ENCODE results near the gene VCL. TPM values are rescaled to one million over a fixed set of nuclear protein-coding genes. Genes with fewer than 3 reads are reported as not detected.

Gene VCL
- total and polyA plus RNA-seq, 9 of the 15 experiments (the other 6 are each of a cell fraction or from before 2014, with no cell fraction given) = 29.8 to 186 (median 76.4) TPM

DNA sequence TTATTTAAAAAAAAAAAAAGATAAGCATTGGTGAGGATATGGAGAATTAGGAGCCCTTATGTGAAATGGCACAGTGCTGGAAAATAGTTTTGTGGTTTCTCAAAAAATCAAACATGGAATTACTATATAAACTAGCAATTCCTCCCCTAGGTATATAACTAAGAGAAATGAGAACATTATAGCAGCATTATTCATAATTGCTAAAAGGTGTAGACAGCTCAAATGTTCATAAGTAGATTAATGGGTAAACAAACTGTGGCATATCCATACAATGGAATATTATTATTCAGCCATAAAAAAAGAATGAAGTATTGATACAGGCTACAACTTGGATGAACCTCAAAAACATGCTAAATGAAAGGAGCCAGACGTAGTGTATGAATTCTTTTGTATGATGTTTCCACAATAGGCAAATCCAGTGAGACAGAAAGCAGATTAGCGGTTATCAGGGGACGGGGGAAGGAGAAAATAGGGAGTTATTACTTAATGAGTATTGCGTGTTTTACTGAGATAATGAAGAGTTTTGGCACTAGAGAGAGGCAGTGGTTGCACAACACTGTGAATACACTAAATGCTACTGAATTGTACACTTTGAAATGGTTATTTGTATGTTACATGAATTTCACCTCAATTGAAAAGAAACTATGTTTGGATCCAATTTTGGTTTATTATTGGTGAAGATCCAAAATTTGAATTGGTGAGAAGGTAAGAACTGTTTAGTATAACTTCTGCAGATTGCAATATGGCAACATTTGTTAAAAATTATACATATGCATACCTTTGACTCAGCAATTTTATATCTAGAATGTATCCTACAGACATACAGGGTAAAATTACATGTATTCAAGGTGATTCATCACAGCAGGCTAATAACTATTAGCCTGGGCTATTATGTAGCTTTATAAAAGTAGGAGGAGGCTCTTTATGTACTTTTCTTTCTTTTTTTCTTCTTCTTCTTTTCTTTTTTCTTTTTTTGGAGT lies 69.7 kb downstream of the VCL start (continued):
- TF ChIP-seq, protein P1, sequence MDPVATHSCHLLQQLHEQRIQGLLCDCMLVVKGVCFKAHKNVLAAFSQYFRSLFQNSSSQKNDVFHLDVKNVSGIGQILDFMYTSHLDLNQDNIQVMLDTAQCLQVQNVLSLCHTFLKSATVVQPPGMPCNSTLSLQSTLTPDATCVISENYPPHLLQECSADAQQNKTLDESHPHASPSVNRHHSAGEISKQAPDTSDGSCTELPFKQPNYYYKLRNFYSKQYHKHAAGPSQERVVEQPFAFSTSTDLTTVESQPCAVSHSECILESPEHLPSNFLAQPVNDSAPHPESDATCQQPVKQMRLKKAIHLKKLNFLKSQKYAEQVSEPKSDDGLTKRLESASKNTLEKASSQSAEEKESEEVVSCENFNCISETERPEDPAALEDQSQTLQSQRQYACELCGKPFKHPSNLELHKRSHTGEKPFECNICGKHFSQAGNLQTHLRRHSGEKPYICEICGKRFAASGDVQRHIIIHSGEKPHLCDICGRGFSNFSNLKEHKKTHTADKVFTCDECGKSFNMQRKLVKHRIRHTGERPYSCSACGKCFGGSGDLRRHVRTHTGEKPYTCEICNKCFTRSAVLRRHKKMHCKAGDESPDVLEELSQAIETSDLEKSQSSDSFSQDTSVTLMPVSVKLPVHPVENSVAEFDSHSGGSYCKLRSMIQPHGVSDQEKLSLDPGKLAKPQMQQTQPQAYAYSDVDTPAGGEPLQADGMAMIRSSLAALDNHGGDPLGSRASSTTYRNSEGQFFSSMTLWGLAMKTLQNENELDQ (CRISPR knock-in tag; IDR thresholded peaks at IDR 0.05; ENCODE audit: borderline replicate concordance) = no peak
- TF ChIP-seq, protein P2, sequence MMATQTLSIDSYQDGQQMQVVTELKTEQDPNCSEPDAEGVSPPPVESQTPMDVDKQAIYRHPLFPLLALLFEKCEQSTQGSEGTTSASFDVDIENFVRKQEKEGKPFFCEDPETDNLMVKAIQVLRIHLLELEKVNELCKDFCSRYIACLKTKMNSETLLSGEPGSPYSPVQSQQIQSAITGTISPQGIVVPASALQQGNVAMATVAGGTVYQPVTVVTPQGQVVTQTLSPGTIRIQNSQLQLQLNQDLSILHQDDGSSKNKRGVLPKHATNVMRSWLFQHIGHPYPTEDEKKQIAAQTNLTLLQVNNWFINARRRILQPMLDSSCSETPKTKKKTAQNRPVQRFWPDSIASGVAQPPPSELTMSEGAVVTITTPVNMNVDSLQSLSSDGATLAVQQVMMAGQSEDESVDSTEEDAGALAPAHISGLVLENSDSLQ (IDR thresholded peaks at IDR 0.05) = no peak
- peak; percentile 93 for TF ChIP-seq SOX6 (IDR thresholded peaks at IDR 0.05)
- TF ChIP-seq CAMTA2 (CRISPR knock-in tag; conservative IDR thresholded peaks at IDR 0.05) = no peak
- no peak for TF ChIP-seq KLF1 (tag; IDR thresholded peaks at IDR 0.05)
- TF ChIP-seq, protein P3, sequence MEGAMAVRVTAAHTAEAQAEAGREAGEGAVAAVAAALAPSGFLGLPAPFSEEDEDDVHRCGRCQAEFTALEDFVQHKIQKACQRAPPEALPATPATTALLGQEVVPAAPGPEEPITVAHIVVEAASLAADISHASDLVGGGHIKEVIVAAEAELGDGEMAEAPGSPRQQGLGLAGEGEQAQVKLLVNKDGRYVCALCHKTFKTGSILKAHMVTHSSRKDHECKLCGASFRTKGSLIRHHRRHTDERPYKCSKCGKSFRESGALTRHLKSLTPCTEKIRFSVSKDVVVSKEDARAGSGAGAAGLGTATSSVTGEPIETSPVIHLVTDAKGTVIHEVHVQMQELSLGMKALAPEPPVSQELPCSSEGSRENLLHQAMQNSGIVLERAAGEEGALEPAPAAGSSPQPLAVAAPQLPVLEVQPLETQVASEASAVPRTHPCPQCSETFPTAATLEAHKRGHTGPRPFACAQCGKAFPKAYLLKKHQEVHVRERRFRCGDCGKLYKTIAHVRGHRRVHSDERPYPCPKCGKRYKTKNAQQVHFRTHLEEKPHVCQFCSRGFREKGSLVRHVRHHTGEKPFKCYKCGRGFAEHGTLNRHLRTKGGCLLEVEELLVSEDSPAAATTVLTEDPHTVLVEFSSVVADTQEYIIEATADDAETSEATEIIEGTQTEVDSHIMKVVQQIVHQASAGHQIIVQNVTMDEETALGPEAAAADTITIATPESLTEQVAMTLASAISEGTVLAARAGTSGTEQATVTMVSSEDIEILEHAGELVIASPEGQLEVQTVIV (CRISPR knock-in tag; IDR thresholded peaks at IDR 0.05; ENCODE audit: borderline replicate concordance) = no peak
- TF ChIP-seq SP2 (IDR thresholded peaks at IDR 0.05; ENCODE audit: extremely low read depth, low read depth, low read length, poor library complexity, severe bottlenecking) = no peak
- TF ChIP-seq, protein P4, sequence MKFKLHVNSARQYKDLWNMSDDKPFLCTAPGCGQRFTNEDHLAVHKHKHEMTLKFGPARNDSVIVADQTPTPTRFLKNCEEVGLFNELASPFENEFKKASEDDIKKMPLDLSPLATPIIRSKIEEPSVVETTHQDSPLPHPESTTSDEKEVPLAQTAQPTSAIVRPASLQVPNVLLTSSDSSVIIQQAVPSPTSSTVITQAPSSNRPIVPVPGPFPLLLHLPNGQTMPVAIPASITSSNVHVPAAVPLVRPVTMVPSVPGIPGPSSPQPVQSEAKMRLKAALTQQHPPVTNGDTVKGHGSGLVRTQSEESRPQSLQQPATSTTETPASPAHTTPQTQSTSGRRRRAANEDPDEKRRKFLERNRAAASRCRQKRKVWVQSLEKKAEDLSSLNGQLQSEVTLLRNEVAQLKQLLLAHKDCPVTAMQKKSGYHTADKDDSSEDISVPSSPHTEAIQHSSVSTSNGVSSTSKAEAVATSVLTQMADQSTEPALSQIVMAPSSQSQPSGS (CRISPR knock-in tag; IDR thresholded peaks at IDR 0.05) = no peak
- TF ChIP-seq DPF2 (IDR thresholded peaks at IDR 0.05) = peak; percentile 89
- no peak for TF ChIP-seq ZNF584 (CRISPR knock-in tag; IDR thresholded peaks at IDR 0.05; ENCODE audit: low read depth)
- TF ChIP-seq PHF21A (IDR thresholded peaks at IDR 0.05; ENCODE audit: borderline replicate concordance, low read depth) = no peak
- peak; percentile 37; the same call in 1 of the 2 replicates for TF ChIP-seq GATA2 (CRISPR knock-in tag; IDR thresholded peaks at IDR 0.05)
- TF ChIP-seq DDX20 (tag; IDR thresholded peaks at IDR 0.05; ENCODE audit: low read depth) = no peak
- TF ChIP-seq MAFK (IDR thresholded peaks at IDR 0.05; ENCODE audit: low read length) = peak; percentile 75

All from K562 (cell line).